OCI-LY1 (cell line): ENCODE results near the gene HS3ST4.
"Not testable (repeated sequence)": the region's sequence is repeated elsewhere in the genome, so short reads cannot be mapped to it uniquely, and the experiment has no call there.

Experiments used
- H2AFZ ChIP-seq: fragments of 200-600 bp; sonication (generic), shearing (Covaris generic); 2 replicates; pipeline ENCODE4 v1.6.0; 2014; ENCODE audit warnings: antibody characterized with exemption, mild to moderate bottlenecking, low read length
- H3F3A ChIP-seq: fragments of 200-600 bp; sonication (generic), shearing (Covaris generic); 2 replicates; pipeline ENCODE4 v1.6.0; 2014; ENCODE audit warnings: mild to moderate bottlenecking, antibody characterized with exemption, low read length, moderate library complexity; ENCODE audit not compliant: insufficient read depth
- H3K27ac ChIP-seq: fragments of 200-600 bp; sonication (generic); 2 replicates; pipeline ENCODE4 v1.5.1; 2014; ENCODE audit warnings: low read length, mixed run types, mild to moderate bottlenecking, low read depth; ENCODE audit not compliant: poor library complexity, severe bottlenecking
- H3K27me3 ChIP-seq: fragments of 200-600 bp; sonication (generic); 2 replicates; pipeline ENCODE4 v1.6.0; 2014; ENCODE audit warnings: antibody characterized with exemption, mild to moderate bottlenecking, low read length, moderate library complexity; ENCODE audit not compliant: insufficient read depth
- H3K36me3 ChIP-seq: fragments of 200-600 bp; sonication (generic); 2 replicates; pipeline ENCODE4 v1.6.1; 2014; ENCODE audit warnings: mild to moderate bottlenecking, antibody characterized with exemption, low read length, moderate library complexity, mixed read lengths; ENCODE audit not compliant: insufficient read depth
- H3K4me1 ChIP-seq: fragments of 200-600 bp; sonication (generic); 2 replicates; pipeline ENCODE4 v1.5.1; 2014; ENCODE audit warnings: mild to moderate bottlenecking, low read length, moderate library complexity; ENCODE audit not compliant: insufficient read depth, severe bottlenecking
- H3K4me2 ChIP-seq: fragments of 200-600 bp; sonication (generic), shearing (Covaris generic); 2 replicates; pipeline ENCODE4 v1.6.1; 2014; ENCODE audit warnings: low read length
- H3K4me3 ChIP-seq: fragments of 200-600 bp; sonication (generic); 2 replicates; pipeline ENCODE4 v1.5.1; 2014; ENCODE audit warnings: low read length, low read depth, mild to moderate bottlenecking, mixed read lengths; ENCODE audit not compliant: poor library complexity, severe bottlenecking
- H3K79me2 ChIP-seq: fragments of 200-600 bp; shearing (Covaris generic); 2 replicates; pipeline ENCODE4 v1.6.1; 2016; ENCODE audit warnings: mixed run types, low read length, mixed read lengths; ENCODE audit not compliant: insufficient read depth
- H3K9ac ChIP-seq: fragments of 200-600 bp; sonication (generic), shearing (Covaris generic); 2 replicates; pipeline ENCODE4 v1.6.1; 2014; ENCODE audit warnings: mild to moderate bottlenecking, low read length, mixed read lengths
- H3K9me2 ChIP-seq: fragments of 200-600 bp; sonication (generic), shearing (Covaris generic); 2 replicates; pipeline ENCODE4 v1.6.1; 2014; ENCODE audit warnings: low read depth, mild to moderate bottlenecking, low read length, mixed read lengths
- H3K9me3 ChIP-seq: fragments of 200-600 bp; shearing (Covaris generic); 2 replicates; pipeline ENCODE4 v1.6.1; 2014; ENCODE audit warnings: low read length, mixed read lengths
- H4K20me1 ChIP-seq: fragments of 200-600 bp; sonication (generic), shearing (Covaris generic); 2 replicates; pipeline ENCODE4 v1.6.0; 2016; ENCODE audit warnings: mild to moderate bottlenecking, low read length; ENCODE audit not compliant: insufficient read depth
- EZH2 ChIP-seq: fragments of 200-600 bp; sonication (generic), shearing (Covaris generic); IDR thresholded peaks from 2 replicates; pipeline ENCODE4 v1.8.0; 2017; ENCODE audit warnings: borderline replicate concordance, mixed run types, mild to moderate bottlenecking, antibody characterized with exemption, low read length, moderate library complexity, mixed read lengths
- TF ChIP-seq, protein P1 (sequence below): fragments of 200-600 bp; sonication (generic), shearing (Covaris generic); IDR thresholded peaks from 2 replicates; pipeline ENCODE4 v1.5.1; 2017; ENCODE audit warnings: mild to moderate bottlenecking, antibody characterized with exemption, low read length, moderate library complexity, mixed read lengths

Gene HS3ST4

DNA sequence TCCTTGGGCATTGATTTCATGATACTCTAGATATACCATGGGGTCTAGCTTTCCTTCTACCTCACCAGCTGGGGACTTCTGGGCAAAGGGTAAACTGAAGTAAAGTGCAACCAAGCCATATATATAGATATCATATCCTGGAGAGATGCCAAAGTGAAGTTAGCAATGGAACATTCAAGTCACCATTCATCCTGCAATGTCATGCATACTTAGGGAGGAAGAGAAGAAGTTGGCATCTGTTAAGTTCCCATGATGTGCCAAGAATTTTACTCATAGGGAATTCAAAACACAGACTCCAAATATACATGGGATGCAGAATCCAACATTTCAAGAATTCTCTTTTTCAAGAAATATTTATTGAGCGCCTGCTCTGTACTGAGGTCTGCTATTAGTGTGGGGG is 399.8 kb downstream of the HS3ST4 start:
- Histone ChIP-seq H4K20me1 (no peaks in the 10 kb centered on the region), H3K9ac (no peak overlapping the region), H3K9me2 (no peaks in the 10 kb centered on the region), H3K79me2 (no peaks in the 10 kb centered on the region), H3K4me3 (no peak overlapping the region), H3F3A (no peaks in the 10 kb centered on the region), H3K4me2 (no peak overlapping the region), H3K27me3 (no peaks in the 10 kb centered on the region), H3K27ac (no peak overlapping the region), H3K36me3 (no peaks in the 10 kb centered on the region), H3K4me1 (no peaks in the 10 kb centered on the region), H3K9me3 (no peaks in the 10 kb centered on the region), H2AFZ (no peak overlapping the region)
- no peak for TF ChIP-seq EZH2
- TF ChIP-seq, protein P1, sequence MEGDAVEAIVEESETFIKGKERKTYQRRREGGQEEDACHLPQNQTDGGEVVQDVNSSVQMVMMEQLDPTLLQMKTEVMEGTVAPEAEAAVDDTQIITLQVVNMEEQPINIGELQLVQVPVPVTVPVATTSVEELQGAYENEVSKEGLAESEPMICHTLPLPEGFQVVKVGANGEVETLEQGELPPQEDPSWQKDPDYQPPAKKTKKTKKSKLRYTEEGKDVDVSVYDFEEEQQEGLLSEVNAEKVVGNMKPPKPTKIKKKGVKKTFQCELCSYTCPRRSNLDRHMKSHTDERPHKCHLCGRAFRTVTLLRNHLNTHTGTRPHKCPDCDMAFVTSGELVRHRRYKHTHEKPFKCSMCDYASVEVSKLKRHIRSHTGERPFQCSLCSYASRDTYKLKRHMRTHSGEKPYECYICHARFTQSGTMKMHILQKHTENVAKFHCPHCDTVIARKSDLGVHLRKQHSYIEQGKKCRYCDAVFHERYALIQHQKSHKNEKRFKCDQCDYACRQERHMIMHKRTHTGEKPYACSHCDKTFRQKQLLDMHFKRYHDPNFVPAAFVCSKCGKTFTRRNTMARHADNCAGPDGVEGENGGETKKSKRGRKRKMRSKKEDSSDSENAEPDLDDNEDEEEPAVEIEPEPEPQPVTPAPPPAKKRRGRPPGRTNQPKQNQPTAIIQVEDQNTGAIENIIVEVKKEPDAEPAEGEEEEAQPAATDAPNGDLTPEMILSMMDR, result no peak

DNA sequence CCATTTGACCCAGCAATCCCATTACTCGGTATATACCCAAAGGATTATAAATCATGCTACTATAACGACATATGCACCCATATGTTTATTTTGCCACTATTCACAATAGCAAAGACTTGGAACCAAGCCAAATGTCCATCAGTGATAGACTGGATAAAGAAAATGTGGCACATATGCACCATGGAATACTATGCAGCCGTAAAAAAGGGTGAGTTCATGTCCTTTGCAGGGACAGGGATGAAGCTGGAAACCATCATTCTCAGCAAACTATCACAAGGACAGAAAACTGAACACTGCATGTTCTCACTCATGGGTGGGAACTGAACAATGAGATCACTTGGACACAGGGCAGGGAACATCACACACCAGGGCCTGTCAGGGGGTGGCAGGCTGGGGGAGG is 406.4 kb downstream of the HS3ST4 start:
- H4K20me1 ChIP-seq, H2AFZ ChIP-seq, H3K4me3 ChIP-seq, H3K27ac ChIP-seq, H3K4me2 ChIP-seq, H3K9ac ChIP-seq, H3K79me2 ChIP-seq, H3K9me2 ChIP-seq, H3F3A ChIP-seq, H3K9me3 ChIP-seq, H3K27me3 ChIP-seq, H3K36me3 ChIP-seq, H3K4me1 ChIP-seq: not testable (repeated sequence)

DNA sequence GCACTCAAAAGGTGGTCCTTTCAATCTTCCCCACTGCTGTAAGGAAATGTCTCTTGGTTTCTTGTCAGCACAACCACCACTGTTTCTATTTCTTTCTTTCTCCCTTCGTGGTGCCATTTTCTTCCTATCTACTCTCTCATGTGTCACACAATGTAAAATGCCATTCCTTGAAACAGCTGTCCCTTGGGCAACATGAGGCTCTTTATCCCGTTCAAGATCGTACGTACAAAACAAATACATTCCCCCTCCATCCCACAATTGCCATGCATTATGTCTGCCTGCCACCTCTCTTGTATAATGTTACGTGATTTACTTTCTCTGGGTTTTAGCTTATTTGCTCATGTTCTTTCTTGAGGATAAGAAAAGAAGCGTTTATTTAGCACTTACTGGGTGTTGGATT is 410.6 kb downstream of the HS3ST4 start:
- H3K9me2 ChIP-seq, result no peaks in the 10 kb centered on the region
- H3K4me1 ChIP-seq, result no peaks in the 10 kb centered on the region
- H3K9me3 ChIP-seq, result no peaks in the 10 kb centered on the region
- no peaks in the 10 kb centered on the region for H3K36me3 ChIP-seq
- no peaks in the 10 kb centered on the region for H4K20me1 ChIP-seq
- H3K27ac ChIP-seq, result no peak overlapping the region
- H2AFZ ChIP-seq, result no peak overlapping the region
- H3K27me3 ChIP-seq, result no peaks in the 10 kb centered on the region
- no peak for TF ChIP-seq EZH2
- TF ChIP-seq, protein P1, result no peak
- no peaks in the 10 kb centered on the region for H3F3A ChIP-seq
- no peak overlapping the region for H3K4me2 ChIP-seq
- H3K79me2 ChIP-seq, result no peaks in the 10 kb centered on the region
- H3K9ac ChIP-seq, result no peak overlapping the region
- H3K4me3 ChIP-seq, result no peak overlapping the region

DNA sequence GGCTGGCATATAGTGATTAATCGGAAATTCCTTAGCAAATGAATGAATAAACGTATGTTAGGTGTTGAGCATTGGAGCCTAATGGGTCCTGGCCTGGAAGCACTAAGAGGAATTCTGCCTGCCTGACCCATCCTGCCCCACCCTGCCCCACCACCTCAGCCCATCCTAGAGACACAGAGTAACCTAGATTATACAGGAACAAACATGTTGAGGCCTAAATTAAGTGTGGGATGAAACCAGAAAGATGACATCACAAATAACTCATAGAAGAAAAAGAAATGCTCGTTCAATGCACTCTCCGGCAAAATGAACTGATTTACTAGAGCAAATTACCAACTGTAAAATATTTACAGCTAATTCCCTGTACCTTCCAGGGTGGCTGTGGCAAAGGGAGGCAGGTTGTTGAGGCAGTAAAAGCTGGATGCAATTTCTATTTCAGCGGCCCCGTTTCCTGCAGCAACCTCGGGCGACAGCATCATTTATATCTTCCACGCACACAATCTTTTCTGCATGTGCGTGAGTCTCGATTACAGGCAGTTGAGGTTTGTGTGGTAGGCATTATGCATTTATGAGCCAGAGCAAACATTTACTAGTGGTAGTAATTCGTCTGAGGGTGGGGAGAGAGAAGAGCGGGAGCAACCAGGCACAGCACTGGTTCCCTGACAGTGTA is 417.2 kb downstream of the HS3ST4 start:
- H3F3A ChIP-seq, result no peaks in the 10 kb centered on the region
- no peak overlapping the region for H3K9ac ChIP-seq
- H3K36me3 ChIP-seq, result no peaks in the 10 kb centered on the region
- H4K20me1 ChIP-seq, result no peaks in the 10 kb centered on the region
- no peaks in the 10 kb centered on the region for H3K9me3 ChIP-seq
- H3K4me2 ChIP-seq, result no peak overlapping the region
- no peaks in the 10 kb centered on the region for H3K9me2 ChIP-seq
- H3K27ac ChIP-seq, result no peak overlapping the region
- no peak overlapping the region for H2AFZ ChIP-seq
- H3K4me3 ChIP-seq, result no peak overlapping the region
- H3K4me1 ChIP-seq, result no peaks in the 10 kb centered on the region
- TF ChIP-seq, protein P1, result no peak
- no peak for TF ChIP-seq EZH2
- H3K27me3 ChIP-seq, result no peaks in the 10 kb centered on the region
- no peaks in the 10 kb centered on the region for H3K79me2 ChIP-seq
